ENCODE data around the gene SMARCD3. TPM values are rescaled to one million over a fixed set of nuclear protein-coding genes. Genes with fewer than 3 reads are reported as not detected.

SMARCD3 gene
- total and polyA plus RNA-seq, 8 donors: 11.6 to 105 (median 30.3) TPM

DNA sequence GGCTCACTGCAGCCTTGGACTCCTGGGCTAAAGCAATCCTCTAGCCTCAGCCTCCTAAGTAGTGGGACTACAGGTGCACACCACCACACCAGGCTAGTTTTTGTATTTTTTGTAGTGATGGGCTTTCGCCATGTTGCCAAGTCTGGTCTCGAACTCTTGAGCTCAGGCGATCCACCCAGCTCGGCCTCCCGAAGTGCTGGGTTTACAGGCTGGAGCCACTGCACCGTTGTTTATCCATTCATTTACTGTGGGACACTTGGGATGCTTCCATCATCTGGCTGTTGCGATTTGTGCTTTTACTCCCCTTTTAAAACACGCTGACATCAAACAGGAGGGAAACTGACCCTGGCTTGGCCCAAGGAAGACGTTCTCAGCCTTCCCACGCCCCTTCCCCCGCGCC is 30.5 kb upstream of the SMARCD3 start:
- Histone ChIP-seq H3K4me1 (peaks cover 6 to 26% (median 25%) of the 10 kb centered on the region in 4 donors), H3K4me3 (no peak overlapping the region), H3K9me3 (no peaks in the 10 kb centered on the region), H3K27ac (no peak overlapping the region), H3K27me3 (peaks cover 0 to 36% (median 0%) of the 10 kb centered on the region in 3 donors), H3K36me3 (no peaks in the 10 kb centered on the region)
- 85 to 89% (median 88%) methylated on average over 12 of the region's 12 CpGs for WGBS, 5 donors
- intact Hi-C loops (cut with DNase I; ENCODE audit: low total_unique reads): no loop called here
- no peak for DNase-seq
- no peak for TF ChIP-seq POLR2A (IDR thresholded peaks at IDR 0.05)
- no peak for TF ChIP-seq CTCF (IDR thresholded peaks at IDR 0.05)
- no peak for TF ChIP-seq POLR2AphosphoS5 (IDR thresholded peaks at IDR 0.05)

DNA sequence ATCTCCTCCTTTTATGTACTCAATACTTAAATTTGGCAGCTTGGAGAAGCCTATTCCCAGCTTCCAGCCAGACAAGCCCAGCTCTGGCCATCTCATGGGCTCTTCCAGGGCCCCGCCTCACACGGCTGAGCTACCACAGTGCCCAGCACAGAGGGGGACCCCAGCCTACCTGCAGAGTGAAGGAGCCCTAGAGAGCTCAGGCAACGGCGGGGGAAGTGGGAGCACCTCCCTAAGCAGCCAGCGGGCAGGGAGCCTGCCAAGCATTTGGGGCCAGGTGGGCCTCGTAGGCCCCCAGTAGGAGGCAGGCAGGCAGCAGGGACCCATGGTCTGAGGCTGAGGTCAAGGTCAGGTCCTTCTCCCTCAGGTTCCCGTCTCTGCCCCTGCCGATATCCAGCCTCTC is 29.1 kb upstream of the SMARCD3 start:
- DNase-seq: no peak
- Histone ChIP-seq H3K4me1 (peaks cover 6 to 33% (median 25%) of the 10 kb centered on the region in 4 donors), H3K4me3 (peak overlapping the region in 3 of 4 donors; percentile 45 to 51 (median 48)), H3K36me3 (no peaks in the 10 kb centered on the region), H3K27ac (no peak overlapping the region), H3K27me3 (peaks cover 0 to 28% (median 0%) of the 10 kb centered on the region in 3 donors), H3K9me3 (no peaks in the 10 kb centered on the region)
- WGBS, 5 donors: 20 to 79% (median 73%) methylated on average over 1 to 8 of the region's 8 CpGs
- TF ChIP-seq EP300 (IDR thresholded peaks at IDR 0.05): no peak
- no peak for TF ChIP-seq POLR2A (IDR thresholded peaks at IDR 0.05)
- TF ChIP-seq POLR2AphosphoS5 (IDR thresholded peaks at IDR 0.05): no peak
- TF ChIP-seq CTCF (IDR thresholded peaks at IDR 0.05): no peak
- intact Hi-C loops (cut with DNase I; ENCODE audit: low total_unique reads): no loop called here

GRCh38 chr7:151276666-151277590 is 28.4 kb upstream of the SMARCD3 start:
- peak; percentile 50 to 88 for DNase-seq
- Histone ChIP-seq H3K27me3 (peaks cover 0 to 28% (median 0%) of the 10 kb centered on the region in 3 donors), H3K36me3 (no peaks in the 10 kb centered on the region), H3K27ac (peak overlapping the region in 2 of 5 donors; percentile 39 to 60), H3K4me1 (peaks cover 6 to 40% (median 29%) of the 10 kb centered on the region in 4 donors), H3K9me3 (no peaks in the 10 kb centered on the region), H3K4me3 (peak overlapping the region; percentile 45 to 51 (median 48))
- intact Hi-C loops (cut with DNase I; ENCODE audit: low total_unique reads): no loop called here
- TF ChIP-seq EP300 (IDR thresholded peaks at IDR 0.05): no peak
- TF ChIP-seq POLR2A (IDR thresholded peaks at IDR 0.05): no peak
- no peak for TF ChIP-seq CTCF (IDR thresholded peaks at IDR 0.05)
- no peak for TF ChIP-seq POLR2AphosphoS5 (IDR thresholded peaks at IDR 0.05)
- WGBS, 5 donors: 0 to 7% (median 4%) methylated on average over 18 to 63 of the region's 63 CpGs

- H3K36me3 ChIP-seq: no peaks in the 10 kb centered on the region
- peak in 1 of 2 donors; percentile 41 for DNase-seq
- 17 to 30% (median 21%) methylated on average over 10 of the region's 10 CpGs for WGBS, 5 donors
- no peak for TF ChIP-seq POLR2A (IDR thresholded peaks at IDR 0.05)
- no peak for TF ChIP-seq CTCF (IDR thresholded peaks at IDR 0.05)
- no peak for TF ChIP-seq EP300 (IDR thresholded peaks at IDR 0.05)
- TF ChIP-seq POLR2AphosphoS5 (IDR thresholded peaks at IDR 0.05): no peak
- H3K4me3 ChIP-seq: peak overlapping the region; percentile 45 to 51 (median 48)
- H3K27me3 ChIP-seq: peaks cover 0 to 28% (median 0%) of the 10 kb centered on the region in 3 donors
- intact Hi-C loops (cut with DNase I; ENCODE audit: low total_unique reads): no loop called here
- peaks cover 6 to 50% (median 30%) of the 10 kb centered on the region in 4 donors for H3K4me1 ChIP-seq
- H3K27ac ChIP-seq: peak overlapping the region in 1 of 5 donors; percentile 60
- no peaks in the 10 kb centered on the region for H3K9me3 ChIP-seq
Measured at GRCh38 chr7:151275813-151276577, 27.5 kb upstream of the SMARCD3 start.
